Karpas-422 (cell line): ENCODE results near the gene HIPK2. TPM values are rescaled to one million over a fixed set of nuclear protein-coding genes. Genes with fewer than 3 reads are reported as not detected.

Source experiments
- DNase-seq: peaks from one replicate; pipeline ENCODE4 v3.0.0-alpha.2; 2015
- H2AFZ ChIP-seq: fragments of 200-600 bp; sonication (generic); 2 replicates; pipeline ENCODE4 v1.6.1; 2014; ENCODE audit warnings: antibody characterized with exemption, low read length, mixed read lengths
- H3K27ac ChIP-seq: fragments of 200-600 bp; sonication (generic); 2 replicates; pipeline ENCODE4 v1.5.1; 2014; ENCODE audit warnings: mild to moderate bottlenecking, low read length, moderate library complexity
- H3K27me3 ChIP-seq: fragments of 200-600 bp; sonication (generic); 2 replicates; pipeline ENCODE4 v1.6.1; 2014; ENCODE audit warnings: low read length, mixed read lengths
- H3K36me3 ChIP-seq: fragments of 200-600 bp; sonication (generic); 2 replicates; pipeline ENCODE4 v1.6.1; 2014; ENCODE audit warnings: low read length, mixed read lengths; ENCODE audit not compliant: insufficient read depth
- H3K4me1 ChIP-seq: fragments of 200-600 bp; sonication (generic); 2 replicates; pipeline ENCODE4 v1.6.1; 2014; ENCODE audit warnings: mild to moderate bottlenecking, low read length, mixed read lengths
- H3K4me2 ChIP-seq: fragments of 200-600 bp; sonication (generic); 2 replicates; pipeline ENCODE4 v1.6.1; 2014; ENCODE audit warnings: low read length, low read depth, mild to moderate bottlenecking; ENCODE audit not compliant: poor library complexity, severe bottlenecking
- H3K4me3 ChIP-seq: fragments of 200-600 bp; sonication (generic); 2 replicates; pipeline ENCODE4 v1.5.1; 2014; ENCODE audit warnings: mild to moderate bottlenecking, antibody characterized with exemption, low read length, mixed read lengths
- H3K79me2 ChIP-seq: fragments of 200-600 bp; sonication (generic); 2 replicates; pipeline ENCODE4 v1.6.1; 2014; ENCODE audit warnings: mild to moderate bottlenecking, low read length, mixed read lengths
- H3K9ac ChIP-seq: fragments of 200-600 bp; sonication (generic); 2 replicates; pipeline ENCODE4 v1.6.0; 2014; ENCODE audit warnings: low read length
- H3K9me2 ChIP-seq: fragments of 200-600 bp; sonication (generic), shearing (Covaris generic); replicated peaks from 2 replicates; pipeline ENCODE4 v1.6.0; 2014; ENCODE audit warnings: mild to moderate bottlenecking, low read length, moderate library complexity; ENCODE audit not compliant: insufficient read depth
- H3K9me3 ChIP-seq: fragments of 300-700, 200-600 bp; sonication (generic); 2 replicates; pipeline ENCODE4 v1.6.1; 2014; ENCODE audit warnings: low read length, mixed read lengths
- H4K20me1 ChIP-seq: fragments of 200-600 bp; sonication (generic); 2 replicates; pipeline ENCODE4 v1.6.1; 2014; ENCODE audit warnings: mild to moderate bottlenecking, antibody characterized with exemption, low read length, low read depth; ENCODE audit not compliant: insufficient read depth
- total RNA-seq: library from RNA; depleted of rRNA; stranded (reverse); fragments of >200 nt; shearing (Covaris generic); gene quantifications from 2 replicates; pipeline ENCODE4 v1.2.3, GENCODE V29; 2014; ENCODE audit warnings: low replicate concordance; rRNA removed

Gene HIPK2
- total RNA-seq, 1 experiment from 2014 or later: not detected

- H3K4me1 ChIP-seq: no peaks in the 10 kb centered on the region
- no peaks in the 10 kb centered on the region for H3K27me3 ChIP-seq
- H3K4me2 ChIP-seq: no peak overlapping the region
- H3K9ac ChIP-seq: no peak overlapping the region
- H3K4me3 ChIP-seq: no peak overlapping the region
- H3K9me2 ChIP-seq: no peaks in the 10 kb centered on the region
- no peak overlapping the region for H3K27ac ChIP-seq
- H3K79me2 ChIP-seq: no peaks in the 10 kb centered on the region
- H2AFZ ChIP-seq: no peak overlapping the region
- H4K20me1 ChIP-seq: no peaks in the 10 kb centered on the region
- H3K36me3 ChIP-seq: no peaks in the 10 kb centered on the region
- DNase-seq: no peak
- H3K9me3 ChIP-seq: no peaks in the 10 kb centered on the region
These were observed 262.5 kb downstream of the HIPK2 start for GRCh38 chr7:139515266-139515665.

Other genes starting within 250 kb of the HIPK2 start
- gene TBXAS1, start 51.3 kb upstream of the HIPK2 start, total RNA-seq: not detected in 2 replicates